H9 (cell line): ENCODE measurements around the gene KIR3DL1. TPM values are rescaled to one million over a fixed set of nuclear protein-coding genes. Genes with fewer than 3 reads are reported as not detected.
"Not testable (repeated sequence)": the region's sequence is repeated elsewhere in the genome, so short reads cannot be mapped to it uniquely, and the experiment has no call there.

Experiments used
- DNase-seq: peaks from one replicate; pipeline ENCODE4 v3.0.0-alpha.2; 2017
- H2AFZ ChIP-seq: one replicate; pipeline ENCODE4 v1.6.1; 2013; ENCODE audit warnings: mild to moderate bottlenecking, low read length, control low read depth, moderate library complexity
- H2AK5ac ChIP-seq: 2 replicates; pipeline ENCODE4 v1.6.1; 2013; ENCODE audit warnings: low read length, control low read depth, mixed read lengths; ENCODE audit not compliant: insufficient read length
- H2BK120ac ChIP-seq: one replicate; pipeline ENCODE4 v1.6.1; 2013; ENCODE audit warnings: low read depth, mild to moderate bottlenecking, low read length, control low read depth, inconsistent platforms; ENCODE audit not compliant: poor library complexity, severe bottlenecking
- H2BK12ac ChIP-seq: 2 replicates; pipeline ENCODE4 v1.6.1; 2013; ENCODE audit warnings: low read length, control low read depth, mixed read lengths, low read depth; ENCODE audit not compliant: insufficient read length
- H2BK15ac ChIP-seq: 2 replicates; pipeline ENCODE4 v1.6.1; 2013; ENCODE audit warnings: low read depth, low read length, control low read depth
- H2BK20ac ChIP-seq: one replicate; pipeline ENCODE4 v1.6.1; 2013; ENCODE audit warnings: low read depth, mild to moderate bottlenecking, low read length, control low read depth, inconsistent platforms; ENCODE audit not compliant: poor library complexity, severe bottlenecking
- H2BK5ac ChIP-seq: 2 replicates; pipeline ENCODE4 v1.6.1; 2013; ENCODE audit warnings: low read length, control low read depth, mixed read lengths; ENCODE audit not compliant: insufficient read length
- H3K14ac ChIP-seq: 2 replicates; pipeline ENCODE4 v1.6.1; 2013; ENCODE audit warnings: low read length, control low read depth; ENCODE audit not compliant: insufficient read depth
- H3K18ac ChIP-seq: 2 replicates; pipeline ENCODE4 v1.6.1; 2013; ENCODE audit warnings: low read depth, mild to moderate bottlenecking, mixed read lengths, low read length, control low read depth; ENCODE audit not compliant: insufficient read length
- H3K23ac ChIP-seq: 2 replicates; pipeline ENCODE4 v1.6.1; 2013; ENCODE audit warnings: low read length, control low read depth, mixed read lengths, low read depth; ENCODE audit not compliant: insufficient read length
- H3K23me2 ChIP-seq: 2 replicates; pipeline ENCODE4 v1.6.1; 2013; ENCODE audit warnings: low read depth, mild to moderate bottlenecking, mixed read lengths, low read length, control low read depth; ENCODE audit not compliant: insufficient read length, poor library complexity, severe bottlenecking
- H3K27ac ChIP-seq: 2 replicates; pipeline ENCODE4 v1.5.1; 2013; ENCODE audit warnings: low read length, control low read depth, mixed read lengths, low read depth; ENCODE audit not compliant: insufficient read length
- H3K27me3 ChIP-seq: 2 replicates; pipeline ENCODE4 v1.6.1; 2013; ENCODE audit warnings: low read length, control low read depth, inconsistent platforms; ENCODE audit not compliant: insufficient read depth
- H3K4ac ChIP-seq: 2 replicates; pipeline ENCODE4 v1.6.1; 2013; ENCODE audit warnings: low read depth, mild to moderate bottlenecking, control low read depth, inconsistent platforms, low read length, moderate library complexity
- H3K4me1 ChIP-seq: 2 replicates; pipeline ENCODE4 v1.6.1; 2013; ENCODE audit warnings: low read length, control low read depth, inconsistent platforms; ENCODE audit not compliant: insufficient read depth
- H3K4me2 ChIP-seq: 2 replicates; pipeline ENCODE4 v1.6.1; 2013; ENCODE audit warnings: low read length, control low read depth, mixed read lengths; ENCODE audit not compliant: insufficient read length, insufficient read depth
- H3K56ac ChIP-seq: 2 replicates; pipeline ENCODE4 v1.6.1; 2013; ENCODE audit warnings: low read depth, mild to moderate bottlenecking, mixed read lengths, low read length, control low read depth; ENCODE audit not compliant: insufficient read length
- H3K79me1 ChIP-seq: 2 replicates; pipeline ENCODE4 v1.6.1; 2013; ENCODE audit warnings: low read depth, mild to moderate bottlenecking, moderate library complexity, low read length, control low read depth, inconsistent platforms; ENCODE audit not compliant: insufficient read depth, poor library complexity, severe bottlenecking
- H3K79me2 ChIP-seq: 2 replicates; pipeline ENCODE4 v1.6.1; 2013; ENCODE audit warnings: low read length, control low read depth, inconsistent platforms; ENCODE audit not compliant: insufficient read depth
- H3K9ac ChIP-seq: 2 replicates; pipeline ENCODE4 v1.6.1; 2013; ENCODE audit warnings: low read length, control low read depth, mixed read lengths; ENCODE audit not compliant: insufficient read length; ENCODE audit errors: extremely low read depth
- H3K9me3 ChIP-seq: one replicate; pipeline ENCODE4 v1.6.1; 2013; ENCODE audit warnings: low read depth, low read length, inconsistent platforms; ENCODE audit not compliant: control insufficient read depth
- H3T11ph ChIP-seq: one replicate; pipeline ENCODE4 v1.6.1; 2013; ENCODE audit warnings: mild to moderate bottlenecking, low read length, control low read depth, inconsistent platforms
- H4K20me1 ChIP-seq: one replicate; pipeline ENCODE4 v1.6.1; 2013; ENCODE audit not compliant: control insufficient read depth, insufficient read length, insufficient read depth
- H4K5ac ChIP-seq: 2 replicates; pipeline ENCODE4 v1.6.1; 2013; ENCODE audit warnings: low read depth, mild to moderate bottlenecking, mixed read lengths, low read length, control low read depth; ENCODE audit not compliant: insufficient read length
- H4K8ac ChIP-seq: replicated peaks from 2 replicates; pipeline ENCODE4 v1.6.1; 2013; ENCODE audit warnings: low read length, control low read depth, mixed read lengths, low read depth; ENCODE audit not compliant: insufficient read length
- H4K91ac ChIP-seq: 2 replicates; pipeline ENCODE4 v1.6.1; 2013; ENCODE audit warnings: low read depth, mild to moderate bottlenecking, moderate library complexity, mixed read lengths, low read length, control low read depth; ENCODE audit not compliant: insufficient read length
- H3K27ac Mint-ChIP-seq, 3 experiments: 2 replicates in 2 of 3; 3 replicates in 1 of 3; pipeline ENCODE4 v1.8.0; 2020 to 2021; ENCODE audit warnings: mixed read lengths in 3 of 3, mild to moderate bottlenecking in 1 of 3, moderate library complexity in 1 of 3
- H3K27me3 Mint-ChIP-seq: 2 replicates; pipeline ENCODE4 v1.8.0; 2021; ENCODE audit warnings: low read depth, mild to moderate bottlenecking, moderate library complexity, mixed read lengths
- H3K36me3 Mint-ChIP-seq, 3 experiments: 2 replicates in 2 of 3; 3 replicates in 1 of 3; pipeline ENCODE4 v1.8.0; 2020 to 2021; ENCODE audit warnings: low read depth in 3 of 3, mixed read lengths in 3 of 3; ENCODE audit not compliant: insufficient read depth in 1 of 3
- H3K4me1 Mint-ChIP-seq, 2 experiments: 2 replicates each; pipeline ENCODE4 v1.8.0; 2020; ENCODE audit warnings: mixed read lengths in 2 of 2
- H3K4me3 Mint-ChIP-seq, 2 experiments: 2 replicates in 1 of 2; 3 replicates in 1 of 2; pipeline ENCODE4 v1.8.0; 2020 to 2021; ENCODE audit warnings: mild to moderate bottlenecking in 2 of 2, mixed read lengths in 2 of 2, moderate library complexity in 1 of 2
- H3K9me3 Mint-ChIP-seq, 2 experiments: 2 replicates in 1 of 2; 3 replicates in 1 of 2; pipeline ENCODE4 v1.8.0; 2020; ENCODE audit warnings: mild to moderate bottlenecking in 2 of 2, mixed read lengths in 2 of 2, moderate library complexity in 1 of 2
- WGBS: extraction: QIAGEN DNeasy Blood & Tissue Kit; methylation state at CpG from one replicate; pipeline ENCODE4 v1.1.7; 2013; ENCODE audit warnings: missing lambda C conversion rate, low lambda C conversion rate, mixed read lengths; ENCODE audit not compliant: insufficient read length; ENCODE audit errors: extremely low coverage; 5-methylcytosine and 5-hydroxymethylcytosine counted together
- total RNA-seq: library from RNA; stranded (reverse); gene quantifications from 2 replicates; pipeline ENCODE4 v1.2.1, GENCODE V29; 2021

The KIR3DL1 gene
- total RNA-seq, 1 experiment from 2014 or later: not detected

DNA sequence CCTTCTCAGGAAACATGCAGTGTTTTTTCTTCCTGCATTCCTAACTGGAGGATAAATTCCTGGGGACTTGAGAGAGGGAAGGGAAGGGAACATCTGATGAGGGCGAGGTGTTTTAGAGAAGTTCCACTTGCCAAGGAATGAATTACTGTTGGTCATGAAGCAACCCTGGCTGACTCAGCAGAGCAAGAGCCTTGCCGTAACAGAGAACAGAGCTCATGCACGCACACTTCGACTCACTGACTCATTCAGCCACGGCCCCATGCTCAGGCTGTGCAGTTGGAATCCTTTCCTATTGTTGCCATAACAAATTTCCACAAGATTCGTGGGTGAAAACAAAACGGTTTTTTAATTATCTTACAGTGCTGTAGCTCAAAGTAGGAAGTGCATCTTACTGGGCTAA, 9.1 kb downstream of the KIR3DL1 start:
- not testable (repeated sequence) for H3K4me1 ChIP-seq

GRCh38 chr19:54828064-54828463, 11.8 kb downstream of the KIR3DL1 start:
- H3K27me3 ChIP-seq, H3K18ac ChIP-seq, H2BK120ac ChIP-seq, H3K9me3 ChIP-seq, H3K27ac Mint-ChIP-seq, H3K23ac ChIP-seq, H3K56ac ChIP-seq, H3K4ac ChIP-seq, H3K9ac ChIP-seq, H2BK20ac ChIP-seq, H2AK5ac ChIP-seq, H4K8ac ChIP-seq, H2BK12ac ChIP-seq, H3K4me1 Mint-ChIP-seq, H4K20me1 ChIP-seq, H3K79me1 ChIP-seq, H3K4me3 Mint-ChIP-seq, H2AFZ ChIP-seq, H3K27me3 Mint-ChIP-seq, H4K5ac ChIP-seq, H3K27ac ChIP-seq, H4K91ac ChIP-seq, H3K23me2 ChIP-seq, H3K4me1 ChIP-seq, H3K4me2 ChIP-seq, DNase-seq, H3K14ac ChIP-seq, H2BK5ac ChIP-seq, H2BK15ac ChIP-seq, H3K79me2 ChIP-seq, H3T11ph ChIP-seq: not testable (repeated sequence)
- peaks cover 75 to 80% of the 10 kb centered on the region in 2 experiments for H3K9me3 Mint-ChIP-seq
- peaks cover 5 to 26% (median 9%) of the 10 kb centered on the region in 3 experiments; a peak in 6 of 7 replicates for H3K36me3 Mint-ChIP-seq
- no CpG with 5 or more reads among the region's 8 CpGs for WGBS

More for the DNA sequence above, 9.1 kb downstream of the KIR3DL1 start:
- H3T11ph ChIP-seq, H2AFZ ChIP-seq, H2BK20ac ChIP-seq, H2AK5ac ChIP-seq, H3K23ac ChIP-seq, H3K79me2 ChIP-seq, H3K4me2 ChIP-seq, H4K5ac ChIP-seq, H4K20me1 ChIP-seq, H2BK12ac ChIP-seq, H3K27me3 Mint-ChIP-seq, H3K4me3 Mint-ChIP-seq, H3K56ac ChIP-seq, H3K9ac ChIP-seq, H2BK5ac ChIP-seq, H2BK120ac ChIP-seq, H3K4me1 Mint-ChIP-seq, H3K27ac Mint-ChIP-seq, H3K4ac ChIP-seq, H3K27me3 ChIP-seq, H4K8ac ChIP-seq, H3K18ac ChIP-seq, DNase-seq, H3K14ac ChIP-seq, H3K79me1 ChIP-seq, H2BK15ac ChIP-seq, H4K91ac ChIP-seq, H3K23me2 ChIP-seq, H3K27ac ChIP-seq: not testable (repeated sequence)
- H3K9me3 ChIP-seq: peaks cover 23% of the 10 kb centered on the region
- Mint-ChIP-seq H3K36me3 (peaks cover 0 to 35% (median 16%) of the 10 kb centered on the region in 3 experiments; a peak in 5 of 7 replicates), H3K9me3 (peaks cover 78 to 82% of the 10 kb centered on the region in 2 experiments)
- WGBS: no CpG with 5 or more reads among the region's 7 CpGs
